IMR-90 (cell line): Measurements from ENCODE around the gene DUSP10. TPM values are rescaled to one million over a fixed set of nuclear protein-coding genes. Genes with fewer than 3 reads are reported as not detected.

Experiments used
- ATAC-seq: fragments of 200-7000 bp; cut with Tn5 transposase; 2 replicates; pipeline ENCODE4 v1.9.1; 2020; ENCODE audit warnings: low read depth, mild to moderate bottlenecking, moderate library complexity
- BruUV-seq: library from RNA; stranded (reverse); fragments of 400-500 nt; replicated peaks from 2 replicates; lab custom pipeline; 2021; lab: Mats Ljungman, UMichigan
- CTCF ChIA-PET: fragments of 300-600 bp; formaldehyde crosslinking; extraction: SDS; loops from one replicate; lab custom pipeline; 2021; ENCODE audit warnings: antibody characterized with exemption; lab: Yijun Ruan, JAX
- POLR2A ChIA-PET: fragments of 300-600 bp; sonication (Branson Sonifier 250); formaldehyde crosslinking; loops from one replicate; lab custom pipeline; 2022; ENCODE audit warnings: antibody characterized with exemption; ENCODE audit not compliant: unreplicated experiment; lab: Charles Lee
- DNase-seq: peaks from one replicate; pipeline ENCODE4 v3.0.0; 2013
- H2AFZ ChIP-seq: replicated peaks from 2 replicates; pipeline ENCODE3; 2013; ENCODE audit warnings: low read length, mild to moderate bottlenecking; ENCODE audit not compliant: poor library complexity
- H2AK5ac ChIP-seq: 2 replicates; pipeline ENCODE4 v1.6.1; 2013; ENCODE audit warnings: low read depth, low read length, inconsistent platforms
- H2AK9ac ChIP-seq: replicated peaks from 2 replicates; pipeline ENCODE3; 2013; ENCODE audit warnings: mild to moderate bottlenecking, low read depth, low read length, moderate library complexity; ENCODE audit not compliant: poor library complexity
- H2BK120ac ChIP-seq: 2 replicates; pipeline ENCODE4 v1.6.1; 2013; ENCODE audit warnings: low read depth, low read length, inconsistent platforms
- H2BK15ac ChIP-seq: 3 replicates; pipeline ENCODE4 v1.6.1; 2013; ENCODE audit warnings: low read depth, low read length, inconsistent platforms
- H2BK20ac ChIP-seq: 2 replicates; pipeline ENCODE4 v1.6.1; 2013; ENCODE audit warnings: low read depth, mild to moderate bottlenecking, inconsistent platforms, low read length, moderate library complexity
- H2BK5ac ChIP-seq: 2 replicates; pipeline ENCODE4 v1.6.1; 2013; ENCODE audit warnings: mild to moderate bottlenecking, low read depth, low read length, inconsistent platforms; ENCODE audit not compliant: poor library complexity, severe bottlenecking
- H3K14ac ChIP-seq: replicated peaks from 2 replicates; pipeline ENCODE4 v1.6.1; 2013; ENCODE audit warnings: low read depth, low read length, inconsistent platforms
- H3K18ac ChIP-seq: 2 replicates; pipeline ENCODE4 v1.6.1; 2013; ENCODE audit warnings: low read depth, low read length, control low read depth
- H3K23ac ChIP-seq: 2 replicates; pipeline ENCODE4 v1.6.1; 2013; ENCODE audit warnings: low read depth, low read length, inconsistent platforms
- H3K27ac ChIP-seq: 2 replicates; pipeline ENCODE4 v1.5.1; 2013; ENCODE audit warnings: mild to moderate bottlenecking, control low read depth, low read length; ENCODE audit not compliant: insufficient read depth
- H3K27me3 ChIP-seq: 2 replicates; pipeline ENCODE4 v1.6.1; 2013; ENCODE audit warnings: low read length; ENCODE audit not compliant: control insufficient read depth, insufficient read depth
- H3K36me3 ChIP-seq: 2 replicates; pipeline ENCODE4 v1.6.1; 2013; ENCODE audit warnings: low read length, mixed read lengths; ENCODE audit not compliant: control insufficient read depth, insufficient read depth
- H3K4ac ChIP-seq: 2 replicates; pipeline ENCODE4 v1.6.1; 2013; ENCODE audit warnings: low read depth, low read length, inconsistent platforms
- H3K4me1 ChIP-seq: 2 replicates; pipeline ENCODE4 v1.6.1; 2013; ENCODE audit warnings: low read length, mixed read lengths; ENCODE audit not compliant: control insufficient read depth, insufficient read depth
- H3K4me2 ChIP-seq: 2 replicates; pipeline ENCODE4 v1.6.1; 2013; ENCODE audit warnings: low read depth, mild to moderate bottlenecking, control low read depth, low read length, moderate library complexity
- H3K4me3 ChIP-seq: 2 replicates; pipeline ENCODE4 v1.5.1; 2013; ENCODE audit warnings: low read depth, mild to moderate bottlenecking, control low read depth, low read length, moderate library complexity; ENCODE audit not compliant: insufficient read depth
- H3K56ac ChIP-seq: 2 replicates; pipeline ENCODE4 v1.6.1; 2013; ENCODE audit warnings: low read length, inconsistent platforms; ENCODE audit not compliant: insufficient read depth; ENCODE audit errors: extremely low read depth
- H3K79me1 ChIP-seq, 2 experiments: 2 replicates each; pipeline ENCODE4 v1.6.1; 2013; ENCODE audit warnings: low read length in 2 of 2, inconsistent platforms in 1 of 2, low read depth in 1 of 2
- H3K9ac ChIP-seq: 2 replicates; pipeline ENCODE4 v1.6.1; 2013; ENCODE audit warnings: low read depth, low read length, control low read depth
- H3K9me1 ChIP-seq: 2 replicates; pipeline ENCODE4 v1.6.1; 2013; ENCODE audit warnings: low read length, inconsistent platforms; ENCODE audit not compliant: insufficient read depth
- H3K9me3 ChIP-seq: 2 replicates; pipeline ENCODE4 v1.6.1; 2013; ENCODE audit warnings: low read length; ENCODE audit not compliant: control insufficient read depth, insufficient read depth
- H4K20me1 ChIP-seq: 2 replicates; pipeline ENCODE4 v1.6.1; 2013; ENCODE audit warnings: low read length, inconsistent platforms; ENCODE audit not compliant: insufficient read depth
- H4K5ac ChIP-seq: 2 replicates; pipeline ENCODE4 v1.6.1; 2013; ENCODE audit warnings: mild to moderate bottlenecking, low read depth, low read length, control low read depth
- H4K8ac ChIP-seq, 2 experiments: 2 replicates each; pipeline ENCODE4 v1.6.1; 2013; ENCODE audit warnings: low read depth in 2 of 2, low read length in 2 of 2, control low read depth in 1 of 2, inconsistent platforms in 1 of 2
- H4K91ac ChIP-seq: 2 replicates; pipeline ENCODE4 v1.6.1; 2013; ENCODE audit warnings: low read depth, low read length, inconsistent platforms; ENCODE audit not compliant: insufficient read depth
- BHLHE40 ChIP-seq: fragments of 150-350 bp; IDR thresholded peaks from 2 replicates; pipeline ENCODE4 v1.6.1; 2016; ENCODE audit warnings: mild to moderate bottlenecking, low read depth, low read length
- CEBPB ChIP-seq: IDR thresholded peaks from 2 replicates; pipeline ENCODE4 v1.6.1; 2012; ENCODE audit warnings: low read depth, low read length, improper control_type of control experiment
- CHD1 ChIP-seq: IDR thresholded peaks from 2 replicates; pipeline ENCODE4 v1.6.1; 2012; ENCODE audit warnings: low read depth, low read length, improper control_type of control experiment
- CTCF ChIP-seq: conservative IDR thresholded peaks from 2 replicates; pipeline ENCODE4 v1.5.1; 2012; ENCODE audit warnings: mild to moderate bottlenecking, low read depth, low read length, improper control_type of control experiment
- ELK1 ChIP-seq: fragments of 150-350 bp; IDR thresholded peaks from 2 replicates; pipeline ENCODE4 v1.6.1; 2016; ENCODE audit warnings: low read depth, mild to moderate bottlenecking, low read length, moderate library complexity, borderline replicate concordance
- MAFK ChIP-seq: IDR thresholded peaks from 2 replicates; pipeline ENCODE4 v1.6.1; 2012; ENCODE audit warnings: low read depth, low read length, improper control_type of control experiment
- NFE2L2 ChIP-seq: fragments of 150-350 bp; IDR thresholded peaks from 2 replicates; pipeline ENCODE4 v1.6.1; 2016; ENCODE audit warnings: low read depth, mild to moderate bottlenecking, low read length
- POLR2A ChIP-seq: IDR thresholded peaks from 2 replicates; pipeline ENCODE4 v1.6.1; 2012; ENCODE audit warnings: mild to moderate bottlenecking, low read depth, low read length
- RFX5 ChIP-seq: IDR thresholded peaks from 2 replicates; pipeline ENCODE4 v1.8.0; 2012; ENCODE audit warnings: low read depth, mild to moderate bottlenecking, low read length, moderate library complexity
- SMC3 ChIP-seq: fragments of 150-350 bp; IDR thresholded peaks from 2 replicates; pipeline ENCODE4 v1.6.1; 2016; ENCODE audit warnings: low read depth, mild to moderate bottlenecking, antibody characterized with exemption, low read length, moderate library complexity
- WGBS, 2 experiments: methylation state at CpG; one replicate each; pipeline versions ENCODE4 v1.1.5 to v1.1.7; 2013; ENCODE audit warnings: missing lambda C conversion rate in 2 of 2; ENCODE audit not compliant: insufficient read length in 1 of 2; ENCODE audit errors: extremely low coverage in 2 of 2; 5-methylcytosine and 5-hydroxymethylcytosine counted together
- dilution Hi-C: fragments of 300-500 bp; cut with HindIII; formaldehyde crosslinking; loops from one replicate; pipeline ENCODE4 v1.14.3; 2018; ENCODE audit warnings: low sequenced_read_pairs; ENCODE audit not compliant: unreplicated experiment
- in situ Hi-C: fragments of 300-500 bp; cut with MboI; formaldehyde crosslinking; loops from 3 replicates; pipeline ENCODE4 v1.14.3; 2019; ENCODE audit warnings: low sequenced_read_pairs, inconsistent platforms, mixed read lengths
- intact Hi-C: fragments of 100-400 bp; cut with micrococcal nuclease; formaldehyde crosslinking; loops from 2 replicates; pipeline ENCODE4 v1.10.0; 2022
- polyA plus RNA-seq, 3 experiments: library from polyadenylated mRNA; depleted of rRNA; stranded (reverse); fragments of >200 nt; gene quantifications; 2 replicates each; pipeline ENCODE4 v1.2.3, GENCODE V29; 2012; ENCODE audit warnings: low replicate concordance in 1 of 3
- total RNA-seq: library from RNA; depleted of rRNA; stranded (reverse); fragments of >200 nt; gene quantifications from 2 replicates; pipeline ENCODE4 v1.2.3, GENCODE V29; 2012

DUSP10 gene
- total and polyA plus RNA-seq, 2 of the 4 experiments (the other 2 are of a cell fraction): 41.7 to 59.1 TPM

- Histone ChIP-seq H3K9me3 (no peaks in the 10 kb centered on the region), H4K8ac (no peak overlapping the region), H2BK15ac (no peak overlapping the region), H4K20me1 (no peaks in the 10 kb centered on the region), H2AFZ (no peak overlapping the region), H3K23ac (no peak overlapping the region), H3K27me3 (no peaks in the 10 kb centered on the region), H3K4me1 (no peaks in the 10 kb centered on the region; the same call in 1 of the 2 replicates), H3K79me1 (no peaks in the 10 kb centered on the region), H3K27ac (no peak overlapping the region), H3K36me3 (no peaks in the 10 kb centered on the region), H4K5ac (no peak overlapping the region), H3K4me2 (no peak overlapping the region), H3K4ac (no peak overlapping the region), H3K9me1 (no peaks in the 10 kb centered on the region), H2AK9ac (no peak overlapping the region), H4K91ac (no peak overlapping the region), H2AK5ac (no peak overlapping the region), H2BK120ac (no peak overlapping the region), H3K14ac (no peak overlapping the region), H2BK20ac (no peak overlapping the region), H3K56ac (no peak overlapping the region), H2BK5ac (no peak overlapping the region), H3K9ac (no peak overlapping the region), H3K4me3 (no peak overlapping the region), H3K18ac (no peak overlapping the region)
- no peak for DNase-seq
- ChIA-PET CTCF (no interaction called here), POLR2A (interaction anchor here (0.8 kb wide), 1 partner anchor 36 kb away, joined by 4 read pairs; no protein-coding TSS in a partner anchor)
- TF ChIP-seq POLR2A: no peak
- no peak for TF ChIP-seq NFE2L2
- no peak for TF ChIP-seq RFX5
- no peak for TF ChIP-seq CTCF
- TF ChIP-seq MAFK: no peak
- no peak for TF ChIP-seq CEBPB
- no peak for TF ChIP-seq CHD1
- no peak for TF ChIP-seq SMC3
- TF ChIP-seq ELK1: no peak
- no peak for TF ChIP-seq BHLHE40
- dilution Hi-C loops: no loop called here
- in situ Hi-C loops: no loop called here
- WGBS, 2 experiments: 80% methylated on average over 1 of the region's 8 CpGs; no CpG with 5 or more reads in 1 of the 2 experiments
- no peak for ATAC-seq
- intact Hi-C loops: no loop called here
- no TSS peak for BruUV-seq
Observed at GRCh38 chr1:221778535-221779142, 36.8 kb upstream of the DUSP10 start.
